HG02981 (cell line): ENCODE data around the gene LHFPL2.
"Not testable (repeated sequence)": the region's sequence is repeated elsewhere in the genome, so short reads cannot be mapped to it uniquely, and the experiment has no call there.

ENCODE experiments used
- ATAC-seq: cut with Tn5 transposase; IDR thresholded peaks from one replicate; pipeline ENCODE4 v1.9.1; 2021; ENCODE audit warnings: mild to moderate bottlenecking, moderate library complexity; ENCODE audit not compliant: unreplicated experiment

LHFPL2 gene

DNA sequence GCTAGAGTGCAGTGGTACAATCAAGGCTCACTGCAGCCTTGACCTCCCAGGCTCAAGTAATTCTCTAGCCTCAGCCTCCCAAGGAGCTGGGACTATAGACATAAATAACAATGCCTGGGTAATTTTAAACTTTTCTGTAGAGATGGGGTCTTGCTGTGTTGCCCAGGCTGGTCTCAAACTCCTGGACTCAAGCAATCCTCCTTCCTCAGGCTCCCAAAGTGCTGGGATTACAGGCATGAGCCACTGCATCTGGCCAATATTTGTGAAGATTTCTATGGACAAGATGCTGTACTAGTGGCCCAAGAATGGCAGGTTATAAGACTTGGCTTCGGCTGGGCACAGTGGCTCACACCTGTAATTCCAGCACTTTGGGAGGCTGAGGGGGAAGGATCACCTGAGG, 18.4 kb upstream of the LHFPL2 start:
- ATAC-seq = not testable (repeated sequence)

- ATAC-seq = no peak
Measured at GRCh38 chr5:78666041-78666444, 17.5 kb upstream of the LHFPL2 start.

GRCh38 chr5:78665534-78665933, 17.0 kb upstream of the LHFPL2 start:
- ATAC-seq = no peak

- no peak for ATAC-seq
Measured at GRCh38 chr5:78662323-78662722, 13.8 kb upstream of the LHFPL2 start.

DNA sequence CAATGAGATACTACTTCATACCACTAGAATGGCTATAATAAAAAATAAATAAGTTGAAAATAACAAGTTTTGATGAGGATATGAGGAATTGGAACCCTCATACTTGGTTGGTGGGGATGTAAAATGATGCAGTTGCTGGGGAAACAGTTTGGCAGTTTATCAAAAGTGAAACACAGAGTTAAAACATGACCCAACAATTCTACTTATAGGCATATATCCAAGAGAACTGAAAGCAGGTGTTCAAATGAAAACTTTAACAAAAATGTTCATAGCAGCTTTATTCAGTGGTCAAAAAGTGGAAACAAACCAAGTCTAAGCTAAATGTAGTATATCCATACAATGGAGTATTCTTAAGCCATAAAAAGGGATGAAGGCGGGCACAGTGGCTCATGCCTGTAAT, 13.1 kb upstream of the LHFPL2 start:
- peak; percentile 68 for ATAC-seq

DNA sequence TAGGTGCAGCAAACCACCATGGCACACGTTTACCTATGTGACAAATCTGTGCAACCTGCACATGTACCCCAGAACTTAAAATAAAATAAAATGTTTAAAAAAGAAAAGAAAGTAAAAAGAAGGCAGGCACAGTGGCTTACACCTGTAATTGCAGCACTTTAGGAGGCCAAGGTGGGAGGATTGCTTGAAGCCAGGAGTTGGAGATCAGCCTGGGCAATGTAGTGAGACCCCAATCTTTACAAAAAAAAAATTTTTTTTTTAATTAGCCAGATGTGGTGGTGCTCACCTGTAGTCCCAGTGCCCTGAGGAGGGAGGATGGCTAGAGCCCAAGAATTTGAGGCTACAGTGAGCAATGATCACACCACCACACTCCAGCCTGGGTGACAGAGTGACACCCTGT, 12.5 kb upstream of the LHFPL2 start:
- no peak for ATAC-seq

DNA sequence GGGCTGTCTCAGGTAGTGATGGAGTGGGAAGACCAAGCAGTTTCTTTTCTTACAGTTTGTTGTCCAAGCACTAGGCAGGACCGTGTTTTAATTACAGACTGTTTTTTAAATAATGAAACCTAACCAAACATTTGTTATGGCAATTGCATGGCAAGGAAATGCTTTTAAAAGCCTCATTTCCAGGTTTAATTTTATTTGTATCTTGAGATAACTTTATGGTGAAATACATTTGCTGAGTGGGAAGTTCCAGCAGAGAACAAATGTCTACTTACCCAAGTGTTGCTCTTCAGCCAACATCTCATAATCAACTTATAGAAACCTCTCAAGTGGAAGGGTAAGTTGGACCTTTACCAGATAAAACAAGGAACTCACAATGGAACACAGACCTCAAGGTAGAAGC, 11.8 kb upstream of the LHFPL2 start:
- no peak for ATAC-seq

GRCh38 chr5:78659714-78660113, 11.1 kb upstream of the LHFPL2 start:
- ATAC-seq = no peak

DNA sequence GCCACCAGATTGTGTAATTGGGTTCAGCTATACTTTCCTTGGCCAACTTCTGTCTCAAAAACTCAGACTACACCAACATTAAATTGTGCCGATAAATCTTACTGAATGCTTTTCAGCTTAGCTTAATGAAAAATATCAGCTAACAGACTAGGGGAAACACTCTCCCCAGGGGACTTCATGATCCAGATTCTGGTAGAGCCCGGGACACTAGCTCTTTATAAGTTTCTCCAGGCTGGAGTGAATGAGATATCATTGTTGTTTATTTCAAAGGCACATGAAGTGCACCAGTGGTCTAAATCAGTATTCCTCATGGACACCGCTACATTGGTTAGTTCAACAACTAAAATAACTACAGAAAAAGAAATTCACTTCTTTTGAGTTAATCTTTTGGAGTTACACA, 10.5 kb upstream of the LHFPL2 start:
- ATAC-seq = no peak

DNA sequence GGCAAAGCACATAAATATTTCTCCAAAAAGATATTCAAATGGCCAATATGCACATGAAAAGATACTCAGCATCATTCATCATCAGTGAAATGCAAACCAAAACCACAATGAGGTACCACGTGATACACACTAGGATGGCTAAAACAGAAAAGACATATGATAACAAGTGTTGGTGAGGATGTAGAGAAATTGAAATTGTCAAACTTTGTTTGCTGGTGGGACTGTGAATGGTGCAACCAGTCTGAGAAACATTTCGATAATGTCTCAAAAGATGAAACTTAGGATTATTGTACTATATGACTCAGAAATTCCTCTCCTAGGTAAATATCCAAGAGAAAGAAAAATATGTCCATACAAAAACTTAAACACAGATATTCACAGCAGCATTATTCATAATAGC, 8.6 kb upstream of the LHFPL2 start:
- no peak for ATAC-seq

- no peak for ATAC-seq
Measured at GRCh38 chr5:78655746-78656290, 7.2 kb upstream of the LHFPL2 start.

DNA sequence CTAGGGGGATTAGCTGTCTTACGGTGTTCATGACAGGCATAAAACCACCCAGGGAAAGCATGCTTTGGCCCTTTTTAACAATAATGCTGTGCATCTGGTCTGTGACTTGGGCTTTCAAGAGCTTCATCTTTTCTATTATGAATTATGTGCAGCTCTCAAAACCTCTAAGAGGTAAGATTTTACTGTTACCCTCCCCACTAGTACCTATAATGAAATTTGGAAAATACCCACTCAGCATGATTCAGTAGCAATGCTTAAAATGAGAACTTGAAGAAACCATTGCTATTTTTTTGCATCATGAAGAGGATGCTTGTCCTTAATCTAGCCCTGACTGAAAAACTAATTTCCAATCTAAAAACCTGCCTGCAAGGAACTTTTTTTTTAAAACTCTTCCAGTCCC, 5.8 kb upstream of the LHFPL2 start:
- ATAC-seq = no peak

GRCh38 chr5:78653681-78654366, 5.3 kb upstream of the LHFPL2 start:
- ATAC-seq = no peak

DNA sequence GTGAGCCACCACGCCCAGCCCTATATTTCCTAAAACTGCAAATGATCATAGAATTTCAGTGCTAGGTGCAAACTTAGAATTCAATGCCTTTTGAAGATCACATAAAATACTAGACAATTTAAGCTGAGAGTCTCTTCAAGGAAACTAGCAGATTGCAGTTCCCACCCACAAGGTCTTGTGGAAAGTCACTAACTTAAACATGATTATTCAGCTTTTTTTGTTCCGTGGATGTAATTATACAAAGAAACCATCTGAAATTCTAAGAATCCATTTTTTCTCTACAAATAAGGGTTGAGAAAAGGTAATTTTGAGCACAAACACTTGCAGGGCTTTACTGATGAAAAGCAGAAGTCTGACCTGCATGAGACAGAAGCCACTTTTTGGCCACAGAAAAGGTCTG, 4.5 kb upstream of the LHFPL2 start:
- no peak for ATAC-seq

GRCh38 chr5:78651468-78651867, 2.9 kb upstream of the LHFPL2 start:
- no peak for ATAC-seq

DNA sequence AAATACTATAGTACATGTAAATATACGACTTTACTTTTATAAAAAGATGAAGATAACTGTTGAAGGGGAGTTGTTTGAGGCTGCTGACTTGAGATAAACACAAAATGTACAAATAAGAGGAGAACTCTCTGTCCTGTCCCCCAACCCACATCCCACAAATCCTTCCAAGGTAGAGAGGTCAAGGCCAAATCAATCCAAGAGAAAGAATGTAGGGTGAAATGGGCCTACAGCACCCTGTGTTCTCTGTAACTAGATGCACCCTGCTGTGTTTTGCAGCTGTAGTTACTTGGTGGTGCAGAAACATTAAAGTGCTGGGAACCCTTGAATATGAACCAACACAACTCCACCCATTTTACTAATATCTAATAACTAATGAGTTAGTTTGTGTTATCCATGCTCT, 2.0 kb upstream of the LHFPL2 start:
- no peak for ATAC-seq

DNA sequence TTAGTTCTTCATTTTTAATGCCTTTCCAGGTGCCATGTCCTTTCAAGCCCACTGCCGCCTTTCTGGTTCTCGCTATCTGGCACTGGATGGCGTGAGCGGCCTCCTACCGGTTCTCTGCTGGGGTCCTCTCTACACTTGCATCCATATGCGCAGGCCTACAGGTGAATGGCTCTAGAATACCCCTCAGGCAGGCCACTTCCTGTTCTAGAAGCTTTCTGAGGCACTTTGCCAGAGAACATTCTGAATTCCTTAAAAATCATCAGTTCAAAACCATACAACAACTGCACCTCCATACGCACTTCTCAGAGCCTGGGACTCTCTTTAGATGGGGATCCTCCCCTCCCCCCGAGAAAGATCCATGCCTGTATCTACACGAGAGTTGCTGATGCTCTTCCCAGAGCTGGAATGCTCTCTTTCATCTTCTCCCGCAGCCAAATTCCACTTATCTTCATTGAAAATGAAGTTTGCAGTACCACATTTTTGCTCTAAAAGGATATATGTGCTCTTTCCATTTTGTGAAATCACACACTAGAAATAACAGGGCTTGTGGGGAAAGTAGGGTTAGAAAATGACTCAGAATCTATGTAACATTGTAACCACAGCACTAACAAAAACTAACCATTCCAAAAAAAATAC, 1.4 kb upstream of the LHFPL2 start:
- no peak for ATAC-seq

DNA sequence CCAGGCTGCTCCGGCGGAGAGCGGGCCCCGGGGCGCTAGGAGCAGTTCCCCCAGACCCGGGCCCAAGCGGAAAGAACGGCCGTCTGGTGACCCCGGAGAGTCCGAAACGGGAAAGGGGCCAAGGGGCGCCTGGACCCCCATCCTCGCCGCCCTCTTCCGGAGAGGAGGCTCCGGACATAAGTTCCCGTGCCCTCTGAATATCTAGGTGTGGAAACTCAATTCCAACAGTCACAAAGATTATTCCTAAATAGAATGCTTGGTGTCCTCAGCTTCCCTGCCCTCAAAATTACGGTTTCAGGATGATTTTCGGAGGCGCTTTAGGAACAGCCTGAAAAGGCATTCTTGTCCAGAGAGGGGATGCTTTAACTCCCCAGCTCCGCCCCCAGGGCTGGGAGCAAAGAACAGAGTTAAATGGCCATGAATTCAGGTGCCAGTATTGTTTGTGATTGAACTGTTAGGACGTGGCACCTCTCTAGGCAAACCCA, 681 bp upstream of the LHFPL2 start:
- no peak for ATAC-seq

- ATAC-seq = peak; percentile 26
Measured at GRCh38 chr5:78647838-78648358, 674 bp downstream of the LHFPL2 start.

- no peak for ATAC-seq
Measured at GRCh38 chr5:78647351-78647818, 1.2 kb downstream of the LHFPL2 start.

GRCh38 chr5:78644741-78645300, 3.8 kb downstream of the LHFPL2 start:
- no peak for ATAC-seq

DNA sequence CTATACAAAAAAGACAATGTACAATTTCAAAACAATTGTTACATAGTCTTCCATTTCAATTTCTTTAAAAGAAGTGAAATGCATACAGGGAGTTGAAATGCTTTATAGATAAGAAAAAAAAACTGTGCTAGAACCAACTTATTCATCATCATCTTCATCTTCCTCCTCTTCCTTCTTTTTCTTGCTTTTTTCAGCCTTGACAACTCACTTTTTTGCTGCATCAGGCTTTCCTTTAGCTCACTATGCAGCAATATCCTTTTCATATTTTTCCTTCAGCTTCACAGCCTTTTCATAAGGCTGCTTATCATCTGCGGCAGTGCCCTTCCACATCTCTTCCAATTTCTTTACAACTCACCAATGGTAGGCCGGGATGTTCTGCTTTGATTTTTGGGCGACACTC, 4.4 kb downstream of the LHFPL2 start:
- ATAC-seq = no peak
